ENCODE results near the gene SULT1A2.
"Not testable (repeated sequence)": the region's sequence is repeated elsewhere in the genome, so short reads cannot be mapped to it uniquely, and the experiment has no call there.

Gene SULT1A2

DNA sequence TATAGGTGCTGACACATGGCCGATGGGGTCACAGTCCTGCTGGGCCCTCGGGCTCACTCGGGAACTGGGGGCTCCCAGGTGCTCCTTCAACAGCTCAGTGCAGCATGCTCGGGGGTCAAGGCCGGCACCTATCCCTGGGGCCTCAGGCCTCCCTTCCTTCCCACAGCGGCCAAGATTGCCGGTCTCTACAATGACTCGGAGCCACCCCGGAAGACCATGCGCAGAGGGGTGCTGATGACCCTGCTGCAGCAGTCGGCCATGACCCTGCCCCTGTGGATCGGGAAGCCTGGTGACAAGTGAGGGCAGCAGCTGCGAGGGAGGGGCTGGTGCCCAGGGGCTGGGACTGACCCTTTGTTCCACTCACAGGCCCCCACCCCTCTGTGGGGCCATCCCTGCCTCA, 6.9 kb downstream of the SULT1A2 start:
- DNase-seq = no peak

DNA sequence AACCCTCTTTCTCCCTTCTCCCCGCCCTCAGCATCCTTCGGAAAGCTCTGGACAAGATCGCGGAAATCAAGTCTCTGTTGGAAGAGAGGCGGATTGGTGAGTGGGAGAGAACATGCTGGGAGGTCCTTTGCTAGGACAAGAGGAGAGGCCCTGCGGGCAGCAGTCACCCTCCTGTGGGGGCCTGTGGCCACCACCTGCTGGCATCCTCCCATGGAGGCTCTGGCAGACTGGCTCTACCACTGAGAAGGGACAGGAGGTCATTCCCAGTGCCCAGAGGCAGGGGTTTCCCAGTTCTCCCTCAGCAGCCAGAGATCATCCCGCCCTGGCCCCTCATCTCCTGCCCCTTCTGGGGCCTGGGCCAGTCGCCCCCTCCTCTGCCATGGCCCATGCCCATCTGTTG, 7.8 kb downstream of the SULT1A2 start:
- DNase-seq = no peak

DNA sequence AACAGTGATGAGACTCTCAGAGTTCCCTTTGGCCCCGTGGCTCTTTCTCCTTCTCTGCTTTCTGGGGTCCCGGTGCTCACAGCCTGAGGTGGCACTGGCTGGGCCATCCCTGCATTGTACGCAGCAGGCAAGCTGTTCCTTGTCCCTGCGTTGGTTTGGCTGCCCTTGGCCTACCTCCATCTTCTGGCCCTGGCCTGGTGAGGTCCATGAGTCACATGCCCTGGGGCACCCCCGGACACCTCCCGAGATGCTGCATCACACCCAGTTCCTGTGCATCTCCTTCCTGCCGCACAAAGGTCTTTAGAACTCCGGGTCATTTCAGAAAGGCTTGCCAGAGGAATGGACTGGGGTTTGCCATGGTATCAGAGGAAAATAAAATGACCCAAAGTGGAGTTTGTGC, 9.5 kb downstream of the SULT1A2 start:
- DNase-seq = no peak

DNA sequence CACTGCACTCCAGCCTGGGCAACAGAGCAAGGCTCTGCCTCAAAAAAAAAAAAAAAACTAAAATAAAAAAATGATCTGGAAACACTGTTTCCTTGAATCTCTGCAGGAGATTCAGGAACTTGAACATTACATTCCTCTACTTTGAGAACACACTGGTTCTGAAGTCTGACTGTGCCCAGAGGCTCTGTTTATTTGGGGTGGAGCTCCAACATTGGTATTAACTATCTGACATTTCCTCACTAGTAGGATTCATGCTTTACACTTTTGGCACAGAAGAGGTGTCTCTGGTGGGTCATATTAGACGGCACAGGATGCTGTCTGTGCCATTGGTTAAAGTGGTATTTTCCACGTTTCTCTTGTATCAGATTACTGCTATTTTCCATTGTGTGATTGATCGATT, 10.4 kb downstream of the SULT1A2 start:
- DNase-seq = no peak

DNA sequence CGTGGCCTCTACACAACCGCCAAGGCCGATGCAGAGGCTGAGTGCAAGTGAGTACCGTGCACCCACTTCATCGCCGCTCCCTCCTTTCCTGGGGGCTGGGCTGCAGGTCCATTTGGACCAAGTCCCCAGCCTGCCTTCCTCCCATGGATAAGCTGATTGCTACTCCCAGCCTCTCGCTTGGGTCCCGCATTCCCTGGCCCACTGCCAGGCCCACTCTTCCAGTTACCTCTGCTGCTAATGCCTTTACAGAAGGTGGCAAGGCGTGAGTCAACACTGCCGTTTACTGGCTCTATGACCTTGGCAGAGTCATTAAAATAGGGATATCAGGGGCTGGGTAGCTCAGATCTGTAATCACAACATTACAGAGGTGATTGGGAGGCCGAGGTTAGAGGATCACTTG, 11.2 kb downstream of the SULT1A2 start:
- no peak for DNase-seq

DNA sequence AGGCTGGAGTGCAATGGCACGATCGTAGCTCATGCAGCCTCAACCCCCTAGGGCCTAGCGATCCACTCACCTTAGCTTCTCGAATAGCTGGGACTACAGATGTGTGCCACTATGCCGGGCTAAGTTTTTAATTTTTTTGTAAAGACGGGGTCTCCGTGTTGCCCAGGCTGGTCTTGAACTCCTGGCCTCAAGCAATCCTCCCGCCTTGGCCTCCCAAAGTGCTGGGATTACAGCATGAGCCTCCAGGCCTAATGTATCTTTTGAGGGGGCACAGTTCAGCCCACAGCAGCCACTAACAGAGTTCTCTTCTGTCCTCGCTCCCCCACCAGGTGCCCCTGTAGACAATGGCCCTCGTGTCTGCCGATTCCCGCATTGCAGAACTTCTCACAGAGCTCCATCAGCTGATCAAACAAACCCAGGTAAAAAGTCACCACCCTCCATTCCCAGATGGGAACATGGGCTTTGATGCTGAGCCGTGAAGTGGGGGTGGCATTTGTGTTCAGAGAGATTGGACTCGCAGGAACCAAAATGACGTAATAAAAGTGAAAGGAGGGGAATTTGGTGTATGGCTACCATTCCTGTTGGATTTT, 16.0 kb downstream of the SULT1A2 start:
- DNase-seq = no peak

DNA sequence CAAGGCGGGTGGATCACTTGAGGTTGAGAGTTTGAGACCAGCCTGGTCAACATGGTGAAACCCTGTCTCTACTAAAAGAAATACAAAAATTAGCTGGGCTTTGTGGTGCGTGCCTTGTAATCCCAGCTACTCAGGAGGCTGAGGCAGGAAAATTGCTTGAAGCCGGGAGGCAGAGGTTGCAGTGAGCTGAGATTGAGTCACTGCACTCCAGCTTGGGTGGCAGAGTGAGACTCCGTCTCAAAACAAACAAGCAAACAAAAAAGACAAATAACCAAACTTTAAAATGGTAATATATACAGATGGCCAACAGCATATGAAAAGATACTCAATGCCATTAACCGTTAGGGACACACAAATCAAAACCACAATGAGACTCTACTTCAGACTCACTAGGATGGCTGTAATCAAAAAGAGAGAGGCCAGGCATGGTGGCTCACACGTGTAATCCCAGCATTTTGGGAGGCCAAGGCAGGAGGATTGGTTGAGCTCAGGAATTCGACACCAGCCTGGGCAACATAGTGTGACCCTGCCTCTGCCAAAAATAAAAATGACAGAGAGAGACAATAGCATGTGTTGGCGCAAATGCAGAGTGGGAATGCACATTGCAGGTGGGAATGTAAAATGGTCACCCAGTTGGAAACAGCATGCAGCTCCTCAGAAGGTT, 21.3 kb downstream of the SULT1A2 start:
- no peak for DNase-seq

DNA sequence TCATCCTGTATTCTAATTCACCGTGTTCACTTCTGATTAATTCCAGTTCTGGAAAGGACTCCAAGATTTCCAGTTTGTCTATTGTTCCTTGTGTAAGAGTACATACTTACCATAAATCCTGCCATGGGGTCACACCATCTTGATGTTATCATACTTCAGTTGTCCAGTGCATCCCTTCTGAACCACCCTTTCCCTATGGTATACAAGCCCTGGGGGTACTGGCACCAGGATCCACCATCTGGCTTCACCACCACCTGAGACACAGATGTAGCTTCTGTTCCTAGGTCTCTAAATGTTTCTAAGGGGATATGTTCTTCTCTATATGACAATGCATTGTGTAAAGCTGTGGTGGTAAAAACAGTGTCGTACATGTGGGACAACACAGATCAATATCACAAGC, 21.9 kb downstream of the SULT1A2 start:
- DNase-seq = no peak

DNA sequence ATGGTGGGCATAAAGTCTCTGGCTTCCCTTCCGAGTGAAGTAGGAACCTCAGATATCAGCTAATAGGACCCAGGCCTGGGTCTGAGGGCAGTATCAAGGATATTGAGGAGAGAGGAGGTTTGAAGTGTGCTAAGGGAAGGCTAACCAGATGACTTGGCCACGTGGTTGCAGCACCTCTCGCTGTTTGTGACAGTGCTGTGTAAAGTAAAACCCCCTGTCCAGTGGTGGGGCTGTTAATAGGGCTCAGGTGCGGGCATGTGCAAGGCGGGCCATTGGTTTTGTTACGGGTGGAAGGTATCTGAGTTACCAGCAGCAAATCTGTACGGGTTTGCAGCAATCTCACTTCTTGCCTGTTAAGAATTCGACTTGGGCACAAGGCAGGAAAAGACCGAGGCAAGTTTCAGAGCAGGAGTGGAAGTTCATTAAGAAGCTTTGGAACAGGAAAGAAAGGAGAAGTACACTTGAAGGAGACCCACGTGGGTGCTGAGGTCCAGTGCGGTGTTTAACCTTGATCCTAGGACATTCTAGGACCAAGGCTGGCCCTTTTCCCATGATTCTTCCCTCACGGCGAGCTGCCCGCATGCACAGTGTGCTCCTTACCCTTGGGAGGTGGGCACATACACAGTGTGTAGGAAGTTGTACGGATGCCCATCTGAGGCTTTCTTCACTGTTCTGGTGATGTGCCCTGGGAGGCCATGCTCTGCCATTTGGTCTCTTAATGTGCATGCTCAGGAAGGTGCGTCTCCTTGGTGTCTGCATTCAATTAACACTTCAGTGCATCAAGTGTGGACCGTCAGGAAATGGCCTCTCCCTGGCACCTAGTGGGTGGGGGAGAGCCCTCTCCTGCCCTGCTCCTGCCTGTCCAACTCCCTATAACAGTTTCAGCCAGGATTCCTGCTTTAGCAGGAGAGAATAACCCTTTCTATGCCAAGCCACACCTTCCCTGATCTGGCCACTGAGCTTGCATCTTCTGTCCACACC, 22.8 kb downstream of the SULT1A2 start:
- no peak for DNase-seq

DNA sequence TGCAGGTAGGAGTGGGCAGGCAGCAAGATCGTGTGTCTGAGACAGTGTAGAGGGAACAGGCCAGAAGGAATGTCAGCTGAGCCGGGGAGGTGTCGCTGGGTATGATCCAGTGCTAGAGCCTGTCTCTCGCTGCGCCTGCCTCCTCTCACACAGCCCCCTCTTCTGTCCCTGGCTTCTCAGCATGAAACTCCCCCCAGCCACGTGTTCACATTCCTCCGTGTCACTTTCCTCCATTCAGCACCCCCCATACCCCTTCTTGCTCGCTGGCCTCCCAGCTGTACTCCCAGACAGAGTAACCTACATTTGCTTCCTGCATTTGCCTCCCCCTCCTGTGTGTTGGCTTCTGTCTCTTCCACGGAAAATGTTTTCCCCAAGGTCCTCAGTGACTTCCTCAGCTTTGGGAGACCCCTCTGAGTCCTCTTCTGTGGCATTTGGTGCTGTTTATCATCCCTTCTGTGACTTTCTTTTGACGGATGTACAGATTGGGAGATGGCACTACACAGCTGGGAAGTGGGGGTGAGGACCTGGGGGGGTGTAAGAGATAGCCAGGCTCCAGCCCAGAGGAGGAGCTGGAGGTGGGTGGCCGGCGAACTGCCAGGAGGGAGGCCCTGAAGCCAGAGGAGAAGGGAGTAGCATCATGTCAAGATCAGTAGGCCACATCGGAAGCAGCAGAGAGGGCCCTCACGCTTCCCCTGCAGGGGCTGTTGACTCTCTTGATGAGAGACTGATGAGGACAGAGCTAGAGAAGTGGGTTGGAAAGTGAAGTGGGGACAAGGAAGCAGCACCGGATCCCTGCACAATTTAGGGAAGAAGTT, 23.9 kb downstream of the SULT1A2 start:
- no peak for DNase-seq

DNA sequence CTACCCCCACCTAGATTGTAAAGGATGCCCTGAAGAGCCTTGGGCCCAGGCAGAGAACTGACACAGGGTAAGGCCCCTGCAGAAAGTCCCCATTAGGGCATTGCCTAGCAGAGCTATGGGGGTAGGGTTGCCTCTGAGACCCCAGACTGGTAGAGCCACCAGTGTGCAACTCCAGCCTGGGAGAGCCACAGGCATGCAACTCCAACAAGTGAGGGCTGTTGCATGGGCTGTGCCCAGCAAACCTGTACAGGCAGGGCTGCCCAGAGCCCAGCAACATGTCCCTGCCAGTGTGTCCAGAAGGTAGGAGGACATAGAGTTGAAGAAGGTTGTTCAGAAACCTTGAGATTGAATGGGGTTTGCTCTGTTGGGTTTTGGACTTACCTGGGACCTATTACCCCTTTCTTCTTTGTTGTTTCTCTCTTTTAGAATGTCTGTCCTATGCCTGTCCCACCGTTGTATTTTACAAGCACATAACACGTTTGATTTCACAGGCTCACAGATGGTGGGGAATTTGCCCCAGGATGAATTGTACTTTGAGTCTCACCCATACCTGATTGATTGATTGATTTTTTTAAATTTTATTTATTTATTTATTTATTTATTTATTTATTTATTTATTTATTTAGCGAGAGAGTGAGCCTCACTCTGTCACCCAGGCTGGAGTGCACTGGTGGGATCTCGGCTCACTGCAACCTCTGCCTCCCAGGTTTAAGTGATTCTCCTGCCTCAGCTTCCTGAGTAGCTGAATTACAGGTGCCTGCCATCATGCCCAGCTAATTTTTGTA, 26.7 kb downstream of the SULT1A2 start:
- no peak for DNase-seq

DNA sequence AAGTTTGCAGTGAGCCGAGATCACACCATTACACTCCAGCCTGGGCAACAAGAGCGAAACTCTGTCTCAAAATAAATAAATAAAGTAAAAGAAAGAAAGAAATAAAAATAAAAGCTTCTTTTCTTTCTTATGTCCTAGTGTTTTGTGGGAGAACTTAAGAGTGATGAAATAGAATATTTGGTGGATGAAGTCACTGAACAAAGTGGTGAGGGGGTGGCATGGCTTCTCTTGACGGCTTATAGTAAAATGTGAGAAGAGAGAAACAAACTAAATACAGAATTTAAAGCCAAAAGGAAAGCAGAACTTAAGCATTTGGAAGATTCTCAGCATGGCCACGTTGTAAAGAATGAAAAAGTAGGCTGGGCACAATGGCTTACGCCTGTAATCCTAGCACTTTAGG, 27.8 kb downstream of the SULT1A2 start:
- DNase-seq = no peak

DNA sequence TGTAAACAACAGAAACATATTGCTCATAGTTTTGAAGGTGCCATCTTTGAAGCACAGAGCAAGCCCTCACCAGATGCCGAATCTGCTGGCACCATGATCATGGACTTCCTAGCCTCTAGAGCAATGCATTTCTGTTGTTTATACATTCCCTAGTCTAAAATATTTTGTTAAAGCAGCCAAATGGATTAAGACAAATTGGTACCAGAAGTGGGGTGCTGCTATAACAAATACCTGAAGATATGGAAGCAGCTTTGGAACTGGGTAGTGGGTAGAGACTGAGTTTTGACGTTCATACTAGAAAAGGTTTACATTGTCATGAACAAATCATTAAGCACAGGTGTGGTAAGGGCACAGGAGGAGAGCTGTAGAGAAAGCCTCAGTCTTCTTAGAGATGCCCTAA, 29.6 kb downstream of the SULT1A2 start:
- no peak for DNase-seq

DNA sequence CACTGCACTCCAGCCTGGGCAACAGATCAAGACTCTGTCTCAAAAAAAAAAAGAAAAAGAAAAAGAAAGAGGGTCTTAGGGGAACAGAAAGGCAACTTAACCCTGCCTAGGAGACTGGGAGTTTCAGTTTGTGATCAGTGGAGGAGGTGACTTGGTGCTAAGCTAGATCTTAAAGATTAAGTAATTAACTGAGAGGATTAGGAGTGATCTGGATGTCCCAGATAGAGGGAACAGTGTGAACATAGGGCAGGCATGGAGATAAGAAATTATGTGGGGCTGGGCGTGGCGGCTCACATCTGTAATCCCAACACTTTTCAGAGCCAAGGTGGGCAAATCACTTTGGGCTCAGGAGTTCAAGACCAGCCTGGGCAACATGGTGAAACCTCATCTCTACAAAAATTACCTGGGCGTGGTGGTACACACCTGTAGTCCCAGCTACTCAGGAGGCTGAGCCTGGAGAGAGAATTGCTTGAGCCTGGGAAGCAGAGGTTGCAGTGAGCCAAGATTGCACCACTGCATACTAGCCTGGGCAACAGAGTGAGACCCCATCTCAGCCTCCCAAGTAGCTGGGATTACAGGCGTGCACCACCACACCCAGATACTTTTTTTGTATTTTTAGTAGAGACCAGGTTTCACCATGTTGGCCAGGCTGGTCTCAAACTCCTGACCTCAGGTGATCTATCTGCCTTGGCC, 30.5 kb downstream of the SULT1A2 start:
- DNase-seq = not testable (repeated sequence)

DNA sequence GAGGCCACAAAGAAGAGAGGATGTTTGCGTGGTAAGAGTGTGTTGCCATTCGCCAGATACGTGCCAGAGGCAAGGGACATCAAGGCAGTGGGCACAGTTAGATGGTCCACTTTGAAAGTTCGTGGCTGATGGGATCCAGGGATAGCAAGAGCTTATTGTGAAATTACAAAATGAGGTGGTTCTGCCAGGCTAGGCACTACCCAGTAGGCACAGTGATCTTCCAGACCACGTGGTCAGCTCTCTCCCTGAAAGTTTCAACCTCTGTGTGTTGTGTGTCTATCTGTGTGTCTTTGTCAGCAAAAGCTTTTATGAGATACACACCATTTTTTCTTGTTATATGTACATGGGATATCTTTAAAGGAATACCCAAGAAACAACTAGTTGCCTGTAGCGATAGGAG, 33.6 kb downstream of the SULT1A2 start:
- no peak for DNase-seq

DNA sequence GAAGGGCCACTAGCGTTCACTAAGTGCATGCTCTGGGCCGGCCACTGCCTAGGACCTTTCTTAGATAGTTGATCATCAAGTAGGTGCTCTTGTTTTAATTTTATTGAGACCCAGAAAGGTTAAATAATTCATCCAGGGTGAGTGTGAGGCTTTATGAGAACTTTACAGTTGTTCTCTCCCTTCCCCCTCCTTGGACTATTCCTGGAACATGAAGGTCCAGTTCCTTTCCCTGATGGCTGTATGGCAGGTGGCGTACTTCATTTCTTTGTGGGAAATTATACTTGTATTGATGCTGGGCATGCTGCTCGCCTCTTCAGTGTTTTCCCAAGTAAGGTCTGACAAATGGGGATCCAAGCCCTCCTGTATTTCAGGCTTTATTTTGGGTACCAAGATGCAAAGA, 34.7 kb downstream of the SULT1A2 start:
- DNase-seq = no peak

DNA sequence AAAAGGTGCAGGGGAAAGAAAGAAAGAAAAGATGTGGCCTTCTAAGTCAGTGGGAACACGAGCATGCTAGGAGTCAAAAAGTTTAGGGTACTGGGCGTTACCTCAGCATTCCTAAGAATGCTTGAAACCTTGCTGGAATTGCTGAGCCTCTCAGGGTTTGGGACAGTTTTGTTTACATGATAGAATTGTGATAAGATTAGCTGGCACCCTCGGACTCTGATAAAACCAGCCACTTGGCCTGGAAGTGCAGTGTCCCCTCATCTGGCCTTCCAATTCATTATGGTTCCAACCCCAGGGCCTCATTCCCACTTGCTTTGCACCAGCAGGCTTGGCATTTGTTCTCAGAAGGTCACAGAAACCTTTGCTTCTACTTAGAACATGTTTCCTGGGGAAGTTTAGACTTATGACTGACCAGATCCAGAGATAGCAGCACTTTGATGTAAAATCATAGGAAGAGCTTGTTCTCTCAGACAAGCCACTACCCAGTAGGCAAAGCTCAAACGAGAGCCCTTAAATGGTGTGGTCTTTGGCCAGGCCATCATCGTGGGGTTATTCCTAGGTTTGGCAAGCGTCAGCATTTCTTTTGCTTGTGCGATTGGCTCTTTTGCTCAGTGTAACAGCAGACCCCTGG, 35.2 kb downstream of the SULT1A2 start:
- DNase-seq = no peak

DNA sequence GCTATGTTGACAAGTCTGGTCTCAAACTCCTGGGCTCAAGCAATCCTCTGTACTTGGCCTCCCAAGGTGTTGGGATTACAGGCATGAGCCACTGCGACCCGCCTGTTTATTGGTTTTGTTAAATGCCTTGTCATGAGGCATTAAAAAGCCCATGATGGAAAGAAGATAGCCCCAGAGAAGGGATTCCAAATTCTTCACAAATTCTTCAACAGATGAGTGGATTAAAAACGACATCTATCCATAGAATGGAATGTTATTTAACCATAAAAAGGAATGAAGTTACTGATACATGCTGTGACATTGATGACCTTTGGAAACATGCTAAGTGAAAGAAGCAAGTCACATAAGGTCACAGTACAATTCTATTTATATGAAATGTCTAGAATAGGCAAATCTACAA, 38.4 kb downstream of the SULT1A2 start:
- DNase-seq = no peak

DNA sequence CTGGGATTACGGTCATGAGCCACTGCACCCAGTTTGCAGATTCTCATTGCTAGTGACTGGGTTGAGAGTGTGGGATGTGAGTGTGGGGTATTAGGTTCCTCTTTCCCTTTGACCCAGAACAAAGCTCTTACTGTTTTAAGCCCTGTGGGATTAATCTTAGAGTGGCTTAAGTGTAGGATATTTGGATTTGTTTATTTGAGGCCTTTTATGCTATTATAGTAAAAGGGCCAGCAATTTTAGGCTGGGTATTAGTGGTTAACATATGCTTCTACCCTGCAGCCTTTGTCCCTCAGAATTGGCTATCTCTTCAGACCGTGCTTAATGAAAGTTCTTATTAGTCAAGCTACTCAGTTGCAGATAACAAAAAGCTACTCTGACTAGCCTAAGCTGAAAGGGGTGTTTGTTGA, 39.9 kb downstream of the SULT1A2 start:
- no peak for DNase-seq

DNA sequence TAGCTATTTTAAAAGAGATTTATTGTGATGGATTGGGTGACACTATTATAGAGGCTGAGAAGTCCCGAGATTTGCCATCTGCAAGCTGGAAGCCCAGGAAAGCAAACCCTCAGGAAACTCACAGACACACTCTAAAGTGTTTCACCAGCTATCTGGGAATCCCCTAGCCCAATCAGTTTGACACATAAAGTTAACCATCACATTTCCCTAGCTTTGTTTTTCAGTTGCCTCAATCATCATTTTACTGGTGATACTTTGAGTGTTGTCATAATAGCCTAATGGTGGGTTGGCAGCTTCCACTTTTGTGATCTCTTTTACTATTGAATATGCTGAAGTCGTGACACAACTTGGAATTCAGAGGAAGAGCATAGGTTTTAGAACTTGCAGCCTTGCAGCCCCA, 41.3 kb downstream of the SULT1A2 start:
- DNase-seq = no peak
